ENCODE measurements around the gene MEF2D.

DNA sequence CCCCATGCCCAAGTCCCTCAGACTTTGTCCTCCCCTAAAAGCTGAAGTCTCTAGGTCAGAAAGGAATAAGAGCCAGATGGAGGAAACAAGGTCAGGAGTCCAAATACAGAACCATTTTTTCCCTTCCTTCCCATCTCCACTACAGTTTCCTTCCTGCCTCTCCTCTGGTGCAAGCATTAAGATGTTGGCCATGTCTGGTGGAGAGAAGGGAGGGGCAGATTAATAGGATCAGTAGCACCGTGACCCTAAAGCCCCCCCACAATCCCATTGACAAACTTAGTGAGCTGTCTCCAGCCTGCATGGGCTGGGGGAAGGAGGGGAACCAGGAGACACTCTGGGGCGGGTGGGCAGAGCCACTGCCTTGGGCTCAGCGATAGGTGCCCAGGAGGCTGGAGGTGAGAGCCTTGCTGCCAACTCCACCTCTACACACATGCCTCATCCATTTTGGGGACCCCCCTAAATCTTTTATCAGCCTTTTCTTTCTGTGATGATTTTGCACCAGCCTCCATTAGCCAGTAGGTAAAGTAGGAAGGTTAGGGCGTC lies 71.8 kb downstream of the MEF2D start:
- TF ChIP-seq, protein P1, sequence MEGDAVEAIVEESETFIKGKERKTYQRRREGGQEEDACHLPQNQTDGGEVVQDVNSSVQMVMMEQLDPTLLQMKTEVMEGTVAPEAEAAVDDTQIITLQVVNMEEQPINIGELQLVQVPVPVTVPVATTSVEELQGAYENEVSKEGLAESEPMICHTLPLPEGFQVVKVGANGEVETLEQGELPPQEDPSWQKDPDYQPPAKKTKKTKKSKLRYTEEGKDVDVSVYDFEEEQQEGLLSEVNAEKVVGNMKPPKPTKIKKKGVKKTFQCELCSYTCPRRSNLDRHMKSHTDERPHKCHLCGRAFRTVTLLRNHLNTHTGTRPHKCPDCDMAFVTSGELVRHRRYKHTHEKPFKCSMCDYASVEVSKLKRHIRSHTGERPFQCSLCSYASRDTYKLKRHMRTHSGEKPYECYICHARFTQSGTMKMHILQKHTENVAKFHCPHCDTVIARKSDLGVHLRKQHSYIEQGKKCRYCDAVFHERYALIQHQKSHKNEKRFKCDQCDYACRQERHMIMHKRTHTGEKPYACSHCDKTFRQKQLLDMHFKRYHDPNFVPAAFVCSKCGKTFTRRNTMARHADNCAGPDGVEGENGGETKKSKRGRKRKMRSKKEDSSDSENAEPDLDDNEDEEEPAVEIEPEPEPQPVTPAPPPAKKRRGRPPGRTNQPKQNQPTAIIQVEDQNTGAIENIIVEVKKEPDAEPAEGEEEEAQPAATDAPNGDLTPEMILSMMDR (optimal IDR thresholded peaks at IDR 0.05 in 1 of 3, IDR thresholded peaks at IDR 0.05 in 1 of 3, conservative IDR thresholded peaks at IDR 0.05 in 1 of 3; ENCODE audit: extremely low read depth in 1 of 3, insufficient read depth in 2 of 3, low read length in 3 of 3) = no peak
- no peak for TF ChIP-seq EZH2 (IDR thresholded peaks at IDR 0.05; ENCODE audit: low read length)

Data from keratinocyte (primary cell).